NCI-H82 (cell line): ENCODE data around the gene PTDSS2.

Experiments used
- DNase-seq: peaks from one replicate; lab custom pipeline; 2025; lab: John Stamatoyannopoulos, UW

The PTDSS2 gene

GRCh38 chr11:530960-531831 lies 81.1 kb downstream of the PTDSS2 start:
- no peak for DNase-seq

GRCh38 chr11:531919-532526 lies 81.9 kb downstream of the PTDSS2 start:
- DNase-seq, result no peak

GRCh38 chr11:532527-532985 lies 82.5 kb downstream of the PTDSS2 start:
- no peak for DNase-seq

- no peak for DNase-seq
Observed at GRCh38 chr11:532986-533585, 83.0 kb downstream of the PTDSS2 start.

- no peak for DNase-seq
Observed at GRCh38 chr11:533586-534395, 83.7 kb downstream of the PTDSS2 start.

- DNase-seq, result no peak
Observed at GRCh38 chr11:534396-535209, 84.5 kb downstream of the PTDSS2 start.

- no peak for DNase-seq
Observed at GRCh38 chr11:535210-535518, 85.1 kb downstream of the PTDSS2 start.

GRCh38 chr11:535519-536454 lies 85.7 kb downstream of the PTDSS2 start, which contains the start of gene HRAS:
Gene HRAS (minus strand): TSS chr11:535576.
- DNase-seq, result peak; percentile 93

- peak; percentile 94 for DNase-seq
Observed at GRCh38 chr11:536841-537621, 87.0 kb downstream of the PTDSS2 start, which contains the start of gene LRRC56. Gene LRRC56 (plus strand): TSS chr11:537527. CDS start chr11:540685, 3,158 bp downstream.

- peak; percentile 47 for DNase-seq
Observed at GRCh38 chr11:537622-538430, 87.7 kb downstream of the PTDSS2 start.

GRCh38 chr11:538431-539051 lies 88.5 kb downstream of the PTDSS2 start:
- no peak for DNase-seq

GRCh38 chr11:539971-540481 lies 89.9 kb downstream of the PTDSS2 start:
- no peak for DNase-seq
